Stomach (tissue), 4 donors: ENCODE measurements around the gene HIPK3.

Experiments used
- EP300 ChIP-seq: sonication (generic); formaldehyde crosslinking; IDR thresholded peaks from one replicate; pipeline ENCODE4 v1.6.1; 2017; ENCODE audit warnings: antibody characterized with exemption
- TF ChIP-seq, protein P1 (sequence below), 7 experiments: fragments of 450-650 bp in 4 of 7; fragments of 200-600 bp in 3 of 7; sonication (generic) in 3 of 7; IDR thresholded peaks; one replicate each; pipeline ENCODE4 v1.5.1; 2016 to 2019; ENCODE audit warnings: antibody characterized with exemption in 7 of 7, control low read depth in 2 of 7, mild to moderate bottlenecking in 1 of 7

DNA sequence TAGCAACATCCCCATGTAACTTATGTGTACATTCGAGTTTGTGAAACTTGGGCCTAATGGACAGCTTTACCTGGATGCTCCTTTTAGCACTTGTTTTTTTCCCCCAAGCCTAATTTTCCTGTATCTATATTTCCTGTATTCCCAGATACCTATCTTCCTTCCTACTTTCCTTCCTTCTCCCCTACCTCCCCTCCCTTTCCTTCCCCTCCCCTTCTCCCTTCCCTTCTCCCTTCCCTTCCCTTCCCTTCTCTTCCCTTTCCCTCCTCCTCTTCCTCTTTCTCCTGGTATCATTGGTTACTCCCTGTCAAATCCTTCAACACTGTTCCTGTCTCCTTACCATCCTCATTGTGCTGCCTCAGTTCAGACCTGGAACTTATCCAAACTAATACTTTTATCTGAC lies 111.8 kb downstream of the HIPK3 start:
- TF ChIP-seq EP300, result no peak
- TF ChIP-seq, protein P1, sequence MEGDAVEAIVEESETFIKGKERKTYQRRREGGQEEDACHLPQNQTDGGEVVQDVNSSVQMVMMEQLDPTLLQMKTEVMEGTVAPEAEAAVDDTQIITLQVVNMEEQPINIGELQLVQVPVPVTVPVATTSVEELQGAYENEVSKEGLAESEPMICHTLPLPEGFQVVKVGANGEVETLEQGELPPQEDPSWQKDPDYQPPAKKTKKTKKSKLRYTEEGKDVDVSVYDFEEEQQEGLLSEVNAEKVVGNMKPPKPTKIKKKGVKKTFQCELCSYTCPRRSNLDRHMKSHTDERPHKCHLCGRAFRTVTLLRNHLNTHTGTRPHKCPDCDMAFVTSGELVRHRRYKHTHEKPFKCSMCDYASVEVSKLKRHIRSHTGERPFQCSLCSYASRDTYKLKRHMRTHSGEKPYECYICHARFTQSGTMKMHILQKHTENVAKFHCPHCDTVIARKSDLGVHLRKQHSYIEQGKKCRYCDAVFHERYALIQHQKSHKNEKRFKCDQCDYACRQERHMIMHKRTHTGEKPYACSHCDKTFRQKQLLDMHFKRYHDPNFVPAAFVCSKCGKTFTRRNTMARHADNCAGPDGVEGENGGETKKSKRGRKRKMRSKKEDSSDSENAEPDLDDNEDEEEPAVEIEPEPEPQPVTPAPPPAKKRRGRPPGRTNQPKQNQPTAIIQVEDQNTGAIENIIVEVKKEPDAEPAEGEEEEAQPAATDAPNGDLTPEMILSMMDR (IDR thresholded peaks at IDR 0.05), result no peak
